WTC11 (cell line): ENCODE results near the gene FAM47C.

Experiments
- FOXJ3 ChIP-seq: sonication (generic); formaldehyde crosslinking; IDR thresholded peaks from 2 replicates; pipeline ENCODE4 v1.9.0; 2021; ENCODE audit warnings: missing genetic modification reagents, mild to moderate bottlenecking, borderline replicate concordance
- FOXK1 ChIP-seq: sonication (generic); formaldehyde crosslinking; IDR thresholded peaks from 2 replicates; pipeline ENCODE4 v1.8.0; 2022; ENCODE audit warnings: mild to moderate bottlenecking, moderate library complexity, missing genetic modification reagents
- NFE2L1 ChIP-seq: sonication (generic); formaldehyde crosslinking; IDR thresholded peaks from 2 replicates; pipeline ENCODE4 v1.8.1; 2023; ENCODE audit warnings: missing genetic modification reagents
- TEAD1 ChIP-seq: sonication (generic); formaldehyde crosslinking; IDR thresholded peaks from 2 replicates; pipeline ENCODE4 v1.8.0; 2022; ENCODE audit warnings: mild to moderate bottlenecking, missing genetic modification reagents
- ZNF232 ChIP-seq: sonication (generic); formaldehyde crosslinking; IDR thresholded peaks from 2 replicates; pipeline ENCODE4 v1.8.0; 2022; ENCODE audit warnings: mild to moderate bottlenecking, missing genetic modification reagents
- TF ChIP-seq, protein P1 (sequence below): fragments of 200-600 bp; IDR thresholded peaks from 2 replicates; pipeline ENCODE4 v1.8.0; 2022; ENCODE audit warnings: antibody characterized with exemption
- TF ChIP-seq, protein P2 (sequence below): sonication (generic); formaldehyde crosslinking; IDR thresholded peaks from 2 replicates; pipeline ENCODE4 v1.8.0; 2022; ENCODE audit warnings: mild to moderate bottlenecking, missing genetic modification reagents
- TF ChIP-seq, protein P3 (sequence below): sonication (generic); formaldehyde crosslinking; conservative IDR thresholded peaks from 2 replicates; pipeline ENCODE4 v1.8.1; 2023; ENCODE audit warnings: mild to moderate bottlenecking, low read depth, missing genetic modification reagents, moderate library complexity

DNA sequence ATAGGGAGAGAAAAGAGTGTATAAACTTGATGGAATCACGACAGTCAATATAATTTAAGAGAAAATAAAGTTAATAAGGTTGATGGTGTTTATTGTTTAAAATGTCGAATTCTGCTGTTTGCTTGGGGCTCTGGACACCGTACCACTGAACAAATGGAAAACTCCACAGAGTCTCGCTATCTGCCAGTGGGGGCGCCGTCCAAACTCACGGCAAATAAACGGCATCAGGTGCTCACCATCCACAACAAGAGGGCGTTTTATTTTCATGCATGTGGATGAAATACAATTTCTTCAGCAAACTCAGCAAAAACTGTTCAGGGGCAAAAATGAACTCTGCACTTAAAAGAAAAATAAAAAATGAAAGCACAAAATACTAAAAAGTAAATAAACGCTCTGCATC lies 46.6 kb upstream of the FAM47C start:
- TF ChIP-seq, protein P1, sequence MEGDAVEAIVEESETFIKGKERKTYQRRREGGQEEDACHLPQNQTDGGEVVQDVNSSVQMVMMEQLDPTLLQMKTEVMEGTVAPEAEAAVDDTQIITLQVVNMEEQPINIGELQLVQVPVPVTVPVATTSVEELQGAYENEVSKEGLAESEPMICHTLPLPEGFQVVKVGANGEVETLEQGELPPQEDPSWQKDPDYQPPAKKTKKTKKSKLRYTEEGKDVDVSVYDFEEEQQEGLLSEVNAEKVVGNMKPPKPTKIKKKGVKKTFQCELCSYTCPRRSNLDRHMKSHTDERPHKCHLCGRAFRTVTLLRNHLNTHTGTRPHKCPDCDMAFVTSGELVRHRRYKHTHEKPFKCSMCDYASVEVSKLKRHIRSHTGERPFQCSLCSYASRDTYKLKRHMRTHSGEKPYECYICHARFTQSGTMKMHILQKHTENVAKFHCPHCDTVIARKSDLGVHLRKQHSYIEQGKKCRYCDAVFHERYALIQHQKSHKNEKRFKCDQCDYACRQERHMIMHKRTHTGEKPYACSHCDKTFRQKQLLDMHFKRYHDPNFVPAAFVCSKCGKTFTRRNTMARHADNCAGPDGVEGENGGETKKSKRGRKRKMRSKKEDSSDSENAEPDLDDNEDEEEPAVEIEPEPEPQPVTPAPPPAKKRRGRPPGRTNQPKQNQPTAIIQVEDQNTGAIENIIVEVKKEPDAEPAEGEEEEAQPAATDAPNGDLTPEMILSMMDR = no peak
- TF ChIP-seq, protein P2, sequence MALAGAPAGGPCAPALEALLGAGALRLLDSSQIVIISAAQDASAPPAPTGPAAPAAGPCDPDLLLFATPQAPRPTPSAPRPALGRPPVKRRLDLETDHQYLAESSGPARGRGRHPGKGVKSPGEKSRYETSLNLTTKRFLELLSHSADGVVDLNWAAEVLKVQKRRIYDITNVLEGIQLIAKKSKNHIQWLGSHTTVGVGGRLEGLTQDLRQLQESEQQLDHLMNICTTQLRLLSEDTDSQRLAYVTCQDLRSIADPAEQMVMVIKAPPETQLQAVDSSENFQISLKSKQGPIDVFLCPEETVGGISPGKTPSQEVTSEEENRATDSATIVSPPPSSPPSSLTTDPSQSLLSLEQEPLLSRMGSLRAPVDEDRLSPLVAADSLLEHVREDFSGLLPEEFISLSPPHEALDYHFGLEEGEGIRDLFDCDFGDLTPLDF (CRISPR knock-in tag) = no peak
- TF ChIP-seq FOXK1 (no peak), ZNF232 (CRISPR knock-in tag) (no peak), FOXJ3 (no peak), NFE2L1 (no peak), TEAD1 (CRISPR knock-in tag) (no peak)
- TF ChIP-seq, protein P3, sequence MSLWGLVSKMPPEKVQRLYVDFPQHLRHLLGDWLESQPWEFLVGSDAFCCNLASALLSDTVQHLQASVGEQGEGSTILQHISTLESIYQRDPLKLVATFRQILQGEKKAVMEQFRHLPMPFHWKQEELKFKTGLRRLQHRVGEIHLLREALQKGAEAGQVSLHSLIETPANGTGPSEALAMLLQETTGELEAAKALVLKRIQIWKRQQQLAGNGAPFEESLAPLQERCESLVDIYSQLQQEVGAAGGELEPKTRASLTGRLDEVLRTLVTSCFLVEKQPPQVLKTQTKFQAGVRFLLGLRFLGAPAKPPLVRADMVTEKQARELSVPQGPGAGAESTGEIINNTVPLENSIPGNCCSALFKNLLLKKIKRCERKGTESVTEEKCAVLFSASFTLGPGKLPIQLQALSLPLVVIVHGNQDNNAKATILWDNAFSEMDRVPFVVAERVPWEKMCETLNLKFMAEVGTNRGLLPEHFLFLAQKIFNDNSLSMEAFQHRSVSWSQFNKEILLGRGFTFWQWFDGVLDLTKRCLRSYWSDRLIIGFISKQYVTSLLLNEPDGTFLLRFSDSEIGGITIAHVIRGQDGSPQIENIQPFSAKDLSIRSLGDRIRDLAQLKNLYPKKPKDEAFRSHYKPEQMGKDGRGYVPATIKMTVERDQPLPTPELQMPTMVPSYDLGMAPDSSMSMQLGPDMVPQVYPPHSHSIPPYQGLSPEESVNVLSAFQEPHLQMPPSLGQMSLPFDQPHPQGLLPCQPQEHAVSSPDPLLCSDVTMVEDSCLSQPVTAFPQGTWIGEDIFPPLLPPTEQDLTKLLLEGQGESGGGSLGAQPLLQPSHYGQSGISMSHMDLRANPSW (CRISPR knock-in tag) = no peak
